A549 (cell line): ENCODE data around the gene CTAGE8. TPM values are rescaled to one million over a fixed set of nuclear protein-coding genes. Genes with fewer than 3 reads are reported as not detected.
A peak's percentile ranks its signal among the peaks of the same experiment; 100 is the strongest.
"Not testable (repeated sequence)": the region's sequence is repeated elsewhere in the genome, so short reads cannot be mapped to it uniquely, and the experiment has no call there.

ENCODE experiments used
- ATAC-seq, 2 experiments: fragments of 200-7000 bp in 1 of 2; fragments of >200 bp in 1 of 2; cut with Nextera tagmentation in 1 of 2; cut with Tn5 transposase in 1 of 2; 3 replicates each; pipeline versions ENCODE4 v1.8.0 to v1.9.1; 2018 to 2020; ENCODE audit warnings: mild to moderate bottlenecking in 1 of 2, moderate library complexity in 1 of 2
- CTCF ChIA-PET: fragments of 300-600 bp; sonication (Branson Sonifier 250); formaldehyde crosslinking; extraction: SDS; loops from one replicate; lab custom pipeline; 2021; ENCODE audit warnings: antibody characterized with exemption, inconsistent platforms; lab: Yijun Ruan, JAX
- POLR2A ChIA-PET: fragments of 350-600 bp; formaldehyde crosslinking; extraction: SDS; loops from one replicate; lab custom pipeline; 2021; ENCODE audit warnings: antibody characterized with exemption, inconsistent platforms; lab: Yijun Ruan, JAX
- DNase-seq, 2 experiments: peaks; one replicate each; pipeline versions ENCODE4 v3.0.0 to v3.0.0-alpha.2; 2011 to 2016; ENCODE audit warnings: low read depth in 1 of 2, low spot score in 1 of 2
- FAIRE-seq: peaks from 2 replicates; lab custom pipeline; 2011; peaks lifted over from hg19 to GRCh38; lab: Jason Lieb, UNC
- H3K27ac ChIP-seq, 2 experiments: fragments of >200 bp; sonication (Bioruptor Twin); formaldehyde crosslinking; 3 replicates each; pipeline ENCODE4 v1.5.1; 2016 to 2017
- H3K4me1 ChIP-seq: fragments of >200 bp; sonication (Bioruptor Twin); formaldehyde crosslinking; 3 replicates; pipeline ENCODE4 v1.6.1; 2016
- H3K4me2 ChIP-seq: fragments of >200 bp; sonication (Bioruptor Twin); formaldehyde crosslinking; 3 replicates; pipeline ENCODE4 v1.6.1; 2016
- H3K4me3 ChIP-seq: fragments of >200 bp; sonication (Bioruptor Twin); formaldehyde crosslinking; 3 replicates; pipeline ENCODE4 v1.5.1; 2016
- H3K9me3 ChIP-seq: fragments of >200 bp; sonication (Bioruptor Twin); formaldehyde crosslinking; 3 replicates; pipeline ENCODE4 v1.6.1; 2016
- WGBS: methylation state at CpG from one replicate; pipeline ENCODE4 v1.1.6; 2017; ENCODE audit errors: missing lambda C conversion rate; 5-methylcytosine and 5-hydroxymethylcytosine counted together
- polyA minus RNA-seq: library from RNA; depleted of rRNA, polyadenylated mRNA; stranded (reverse); fragments of >200 nt; gene quantifications from 2 replicates; pipeline ENCODE4 v1.2.3, GENCODE V29; 2011; rRNA and poly(A)+ RNA removed
- polyA plus RNA-seq, 4 experiments: library from polyadenylated mRNA; depleted of rRNA in 3 of 4; stranded (reverse); fragments of >200 nt; fragmentation: RNase III in 1 of 4; extraction: RNeasy Plus Mini Kit Qiagen cat#74134 plus additional on column Dnase treatment in 1 of 4; gene quantifications; 2 replicates in 3 of 4; 3 replicates in 1 of 4; pipeline ENCODE4 v1.2.3, GENCODE V29; 2011 to 2017

The CTAGE8 gene
- polyA plus RNA-seq (2011; rRNA removed) (0.06 TPM in 1 of 2 replicates, not detected in the other), polyA plus RNA-seq (2017; fragmentation: RNase III; extraction: RNeasy Plus Mini Kit Qiagen cat#74134 plus additional on column Dnase treatment) (not detected in 3 replicates), polyA minus RNA-seq (not detected in 2 replicates)
- not detected in 2 replicates for polyA plus RNA-seq (2012; cell fraction: cytosol; rRNA removed)
- not detected in 2 replicates for polyA plus RNA-seq (2012; cell fraction: nucleus; rRNA removed)

GRCh38 chr7:144269188-144269587 is at the start of gene CTAGE8:
Gene CTAGE8 (minus strand): TSS chr7:144269288. CDS start chr7:144269250, 38 bp downstream.
- POLR2A ChIA-PET, H3K9me3 ChIP-seq, ATAC-seq: not testable (repeated sequence)

GRCh38 chr7:144317537-144317936 is 48.4 kb upstream of the CTAGE8 start:
- H3K27ac ChIP-seq, H3K4me1 ChIP-seq, H3K9me3 ChIP-seq, CTCF ChIA-PET, ATAC-seq, H3K4me2 ChIP-seq, POLR2A ChIA-PET, H3K4me3 ChIP-seq, DNase-seq: not testable (repeated sequence)
- peak; percentile 77 for FAIRE-seq
- WGBS: 43% methylated on average over 1 of the region's 1 CpG

More at GRCh38 chr7:144269188-144269587, at the start of gene CTAGE8:
- FAIRE-seq, H3K4me1 ChIP-seq, H3K27ac ChIP-seq, H3K4me3 ChIP-seq, DNase-seq, H3K4me2 ChIP-seq, CTCF ChIA-PET: not testable (repeated sequence)
- 100% methylated on average over 1 of the region's 19 CpGs for WGBS

GRCh38 chr7:144311872-144312469 is 42.9 kb upstream of the CTAGE8 start, which contains the start of gene OR2A1:
Gene OR2A1 (plus strand): TSS chr7:144312419. CDS start chr7:144318125, 5,706 bp downstream.
- FAIRE-seq, H3K27ac ChIP-seq, CTCF ChIA-PET, ATAC-seq, POLR2A ChIA-PET, H3K4me2 ChIP-seq, H3K4me1 ChIP-seq, DNase-seq, H3K4me3 ChIP-seq, H3K9me3 ChIP-seq: not testable (repeated sequence)
- 72% methylated on average over 2 of the region's 2 CpGs for WGBS

- H3K27ac ChIP-seq, H3K9me3 ChIP-seq, DNase-seq, H3K4me1 ChIP-seq, H3K4me2 ChIP-seq, ATAC-seq, CTCF ChIA-PET, H3K4me3 ChIP-seq, FAIRE-seq, POLR2A ChIA-PET: not testable (repeated sequence)
- WGBS: 18% methylated on average over 1 of the region's 2 CpGs
These were observed 42.1 kb upstream of the CTAGE8 start for GRCh38 chr7:144311218-144311617.

- H3K27ac ChIP-seq, H3K4me3 ChIP-seq, H3K9me3 ChIP-seq, H3K4me2 ChIP-seq, CTCF ChIA-PET, DNase-seq, POLR2A ChIA-PET, H3K4me1 ChIP-seq: not testable (repeated sequence)
- WGBS: no CpG with 5 or more reads among the region's 2 CpGs
- ATAC-seq (peak in 1 of 2 experiments; percentile 29; a peak in 1 of 6 replicates), FAIRE-seq (peak; percentile 82)
These were observed 40.6 kb upstream of the CTAGE8 start for GRCh38 chr7:144309702-144310101.

- H3K4me3 ChIP-seq, DNase-seq, ATAC-seq, POLR2A ChIA-PET, H3K9me3 ChIP-seq, H3K4me2 ChIP-seq, H3K27ac ChIP-seq, FAIRE-seq, H3K4me1 ChIP-seq, CTCF ChIA-PET: not testable (repeated sequence)
- WGBS: no CpG with 5 or more reads among the region's 2 CpGs
These were observed 36.1 kb upstream of the CTAGE8 start for GRCh38 chr7:144305156-144305555.

- CTCF ChIA-PET, ATAC-seq, DNase-seq, H3K27ac ChIP-seq, H3K4me3 ChIP-seq, FAIRE-seq, POLR2A ChIA-PET, H3K9me3 ChIP-seq, H3K4me2 ChIP-seq, H3K4me1 ChIP-seq: not testable (repeated sequence)
- no CpG with 5 or more reads among the region's 5 CpGs for whole genome bisulfite sequencing
These were observed 34.5 kb upstream of the CTAGE8 start for GRCh38 chr7:144303607-144304006.

- H3K9me3 ChIP-seq, H3K4me1 ChIP-seq, H3K4me2 ChIP-seq, DNase-seq, FAIRE-seq, CTCF ChIA-PET, POLR2A ChIA-PET, H3K4me3 ChIP-seq, H3K27ac ChIP-seq: not testable (repeated sequence)
- peak; percentile 16 to 51; a peak in 3 of 6 replicates for ATAC-seq
- no CpG with 5 or more reads among the region's 1 CpG for WGBS
These were observed 33.7 kb upstream of the CTAGE8 start for GRCh38 chr7:144302578-144303303.

- H3K4me1 ChIP-seq, CTCF ChIA-PET, DNase-seq, FAIRE-seq, H3K27ac ChIP-seq, H3K9me3 ChIP-seq, H3K4me3 ChIP-seq, POLR2A ChIA-PET, H3K4me2 ChIP-seq: not testable (repeated sequence)
- peak; percentile 70 to 83 for ATAC-seq
- no CpG with 5 or more reads among the region's 60 CpGs for WGBS
These were observed 24.9 kb upstream of the CTAGE8 start for GRCh38 chr7:144293794-144294499.

GRCh38 chr7:144292384-144293161 is 23.5 kb upstream of the CTAGE8 start:
- H3K9me3 ChIP-seq, H3K4me1 ChIP-seq, DNase-seq, H3K27ac ChIP-seq, H3K4me3 ChIP-seq, CTCF ChIA-PET, FAIRE-seq, H3K4me2 ChIP-seq, ATAC-seq, POLR2A ChIA-PET: not testable (repeated sequence)
- 61% methylated on average over 4 of the region's 14 CpGs for WGBS
